Measurements from ENCODE around the gene MADD.
"Not testable (repeated sequence)": the region's sequence is repeated elsewhere in the genome, so short reads cannot be mapped to it uniquely, and the experiment has no call there.

Gene MADD

DNA sequence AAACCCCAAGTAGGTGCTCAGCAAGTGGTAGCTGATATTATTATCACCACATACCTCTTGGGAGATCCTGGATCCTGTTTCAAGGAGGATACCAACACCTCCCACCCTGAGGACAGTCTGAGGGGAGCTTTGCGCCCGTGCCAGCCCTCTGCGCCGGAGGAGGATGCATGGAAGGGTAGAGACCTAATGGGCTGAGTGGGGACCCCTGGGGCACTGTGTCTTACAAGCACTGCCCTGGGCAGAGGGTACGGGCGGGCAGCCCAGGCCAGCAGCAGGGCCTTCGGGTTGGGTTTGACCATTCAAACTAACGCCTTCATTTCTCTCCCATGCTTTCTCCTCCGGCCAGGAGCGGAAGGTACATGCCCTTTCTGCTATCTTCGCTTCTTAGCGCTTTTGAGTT lies 56.3 kb downstream of the MADD start:
- no peak for DNase-seq

GRCh38 chr11:47327025-47327424 lies 57.1 kb downstream of the MADD start:
- no peak for DNase-seq

- DNase-seq: no peak
Measured at GRCh38 chr11:47327949-47328348, 58.0 kb downstream of the MADD start.

GRCh38 chr11:47328449-47329390 lies 58.8 kb downstream of the MADD start:
- DNase-seq: no peak

GRCh38 chr11:47329431-47329986 lies 59.6 kb downstream of the MADD start:
- no peak for DNase-seq

DNA sequence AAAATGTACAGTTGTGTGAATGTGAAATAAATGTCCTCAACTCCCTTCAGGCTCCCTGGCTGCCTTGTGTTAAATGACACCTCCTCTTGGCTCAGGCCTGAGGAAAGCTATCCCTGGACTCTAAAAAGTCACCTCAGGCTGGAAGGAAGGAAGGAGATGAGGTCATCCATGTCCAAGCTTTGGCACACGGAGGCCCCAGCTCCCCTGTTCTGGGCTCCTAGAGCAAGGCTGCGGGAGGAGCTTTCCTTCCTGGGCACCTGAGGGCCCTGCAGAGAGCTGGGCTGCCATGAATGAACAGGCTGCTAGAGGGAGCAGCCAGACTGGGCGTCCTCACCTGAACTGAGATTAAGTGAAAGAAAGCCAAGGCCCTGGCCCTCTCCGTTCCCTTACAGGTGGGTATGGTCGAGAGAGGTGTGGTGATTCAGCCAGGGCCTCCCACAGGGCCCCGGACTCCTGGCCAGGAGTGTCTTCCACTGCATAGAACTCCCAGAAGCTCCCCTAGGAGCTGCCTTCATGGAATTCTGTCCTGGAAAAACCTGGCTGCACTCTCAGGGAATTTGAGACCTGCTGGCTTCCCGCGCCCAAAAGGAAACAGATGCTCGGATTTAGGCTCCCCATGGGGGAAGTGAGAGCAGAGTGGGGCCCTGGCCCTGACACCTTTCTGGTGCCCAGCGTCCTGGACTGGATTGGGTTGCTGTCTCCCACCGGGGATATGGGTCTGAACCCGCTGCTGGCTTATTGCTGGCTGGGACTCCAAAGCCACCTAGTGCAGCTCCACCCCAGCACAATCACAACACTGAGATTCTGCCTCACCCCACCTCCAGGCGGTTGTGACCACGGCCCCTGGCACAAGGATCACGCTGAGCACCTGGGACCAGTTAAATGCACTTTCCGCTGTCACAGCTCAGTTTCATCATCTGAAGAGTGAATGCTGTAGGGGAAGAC lies 60.3 kb downstream of the MADD start:
- DNase-seq: no peak

- DNase-seq: no peak
Measured at GRCh38 chr11:47331454-47332302, 61.7 kb downstream of the MADD start.

DNA sequence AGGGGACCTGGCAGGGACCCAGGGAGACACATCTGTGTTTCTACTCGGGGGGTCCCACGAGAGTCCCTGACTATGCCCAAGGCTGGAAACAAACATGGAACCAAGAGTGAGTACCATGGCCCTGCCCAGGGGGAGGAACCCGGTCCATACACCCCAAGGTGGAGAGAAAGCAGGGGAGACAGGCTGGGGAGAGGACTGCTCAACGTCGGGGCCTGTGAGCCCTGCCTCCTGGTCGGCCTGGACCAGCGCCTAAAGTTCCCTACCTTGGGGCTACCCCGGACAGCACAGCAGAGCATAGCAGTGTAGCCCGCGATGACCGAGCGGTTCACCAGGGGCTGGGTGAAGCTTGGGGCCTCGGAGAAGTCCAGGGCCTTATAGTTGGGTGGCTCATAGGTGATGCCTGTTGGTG lies 62.4 kb downstream of the MADD start:
- DNase-seq: no peak

- no peak for DNase-seq
Measured at GRCh38 chr11:47332791-47333525, 63.0 kb downstream of the MADD start.

GRCh38 chr11:47333526-47333845 lies 63.6 kb downstream of the MADD start:
- no peak for DNase-seq

DNA sequence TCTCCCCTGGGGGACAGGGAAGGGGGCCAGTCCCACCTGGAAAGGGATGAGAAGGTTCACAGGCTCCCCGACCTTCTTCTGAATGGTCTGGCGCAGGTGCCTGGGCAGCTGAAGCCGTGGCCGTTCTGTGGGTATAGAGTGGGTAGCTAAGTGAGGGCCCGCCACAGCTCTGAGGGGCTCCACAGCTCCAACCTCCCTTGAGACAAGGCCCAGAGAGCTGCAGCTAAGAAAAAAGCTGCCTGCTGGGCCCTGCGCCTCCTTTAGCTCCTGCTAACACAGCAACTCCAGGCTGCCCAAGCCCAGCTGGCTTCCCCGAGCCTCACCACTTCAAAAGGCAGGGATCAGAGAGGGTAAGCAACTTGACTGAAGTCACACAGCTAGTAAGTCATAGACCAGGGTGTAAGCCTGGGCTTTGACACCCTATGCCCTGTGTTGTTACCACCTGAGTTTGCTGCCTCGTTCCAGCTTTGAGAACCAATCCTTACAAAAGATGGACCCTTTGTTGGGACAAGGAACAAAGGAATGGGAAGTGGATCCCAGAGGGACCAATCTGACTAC lies 64.0 kb downstream of the MADD start:
- DNase-seq: no peak

DNA sequence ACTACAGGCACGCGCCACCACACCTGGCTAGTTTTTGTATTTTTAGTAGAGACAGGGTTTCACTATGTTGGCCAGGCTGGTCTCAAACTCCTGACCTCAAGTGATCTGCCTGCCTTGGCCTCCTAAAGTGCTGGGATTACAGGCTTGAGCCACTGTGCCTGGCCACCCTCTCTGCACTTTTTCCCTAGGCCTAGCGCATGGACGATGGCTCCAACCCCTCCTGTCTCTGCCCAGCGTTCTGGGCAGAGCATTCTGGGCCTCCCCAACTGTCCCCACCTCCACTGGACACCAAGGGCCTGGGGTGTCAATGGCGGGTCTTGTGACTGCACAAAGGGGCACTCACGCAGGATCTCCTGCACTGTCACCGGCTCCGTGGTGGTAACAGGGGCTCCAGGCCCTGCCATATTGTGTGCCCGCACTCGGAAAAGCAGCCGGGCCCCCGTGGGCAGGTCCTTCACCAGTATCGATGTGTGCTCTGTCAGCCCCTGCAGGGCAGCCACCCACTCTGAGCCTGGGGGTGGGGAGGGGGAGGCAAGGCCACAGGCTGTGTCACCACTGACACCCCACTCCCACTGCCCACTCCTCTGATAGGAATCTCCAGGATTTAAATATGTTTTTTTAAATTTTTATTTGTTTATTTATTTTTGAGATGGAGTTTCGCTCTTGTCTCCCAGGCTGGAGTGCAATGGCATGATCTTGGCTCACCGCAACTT lies 64.9 kb downstream of the MADD start:
- not testable (repeated sequence) for DNase-seq

- DNase-seq: no peak
Measured at GRCh38 chr11:47335733-47336132, 65.8 kb downstream of the MADD start.

DNA sequence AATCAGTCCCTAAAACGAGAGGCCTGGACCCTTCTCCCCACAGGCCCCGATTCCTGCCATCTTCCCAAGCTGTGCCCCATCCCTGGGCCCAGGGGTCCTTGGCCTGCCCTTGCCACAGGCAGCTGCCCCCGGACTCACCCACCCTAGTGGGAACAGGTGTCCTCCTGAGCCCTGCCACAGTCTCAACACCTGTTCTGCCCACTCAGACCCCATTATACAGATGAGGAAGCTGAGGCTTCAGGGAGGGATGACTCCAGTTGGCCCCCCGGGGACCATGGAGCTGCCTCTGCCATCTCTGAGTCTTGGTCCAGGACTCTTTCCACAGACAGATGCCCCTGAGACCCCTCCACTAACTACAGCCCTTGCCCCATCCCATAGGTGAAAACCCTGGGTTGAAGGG lies 66.7 kb downstream of the MADD start:
- DNase-seq: no peak

- DNase-seq: no peak
Measured at GRCh38 chr11:47337229-47337924, 67.4 kb downstream of the MADD start.

DNA sequence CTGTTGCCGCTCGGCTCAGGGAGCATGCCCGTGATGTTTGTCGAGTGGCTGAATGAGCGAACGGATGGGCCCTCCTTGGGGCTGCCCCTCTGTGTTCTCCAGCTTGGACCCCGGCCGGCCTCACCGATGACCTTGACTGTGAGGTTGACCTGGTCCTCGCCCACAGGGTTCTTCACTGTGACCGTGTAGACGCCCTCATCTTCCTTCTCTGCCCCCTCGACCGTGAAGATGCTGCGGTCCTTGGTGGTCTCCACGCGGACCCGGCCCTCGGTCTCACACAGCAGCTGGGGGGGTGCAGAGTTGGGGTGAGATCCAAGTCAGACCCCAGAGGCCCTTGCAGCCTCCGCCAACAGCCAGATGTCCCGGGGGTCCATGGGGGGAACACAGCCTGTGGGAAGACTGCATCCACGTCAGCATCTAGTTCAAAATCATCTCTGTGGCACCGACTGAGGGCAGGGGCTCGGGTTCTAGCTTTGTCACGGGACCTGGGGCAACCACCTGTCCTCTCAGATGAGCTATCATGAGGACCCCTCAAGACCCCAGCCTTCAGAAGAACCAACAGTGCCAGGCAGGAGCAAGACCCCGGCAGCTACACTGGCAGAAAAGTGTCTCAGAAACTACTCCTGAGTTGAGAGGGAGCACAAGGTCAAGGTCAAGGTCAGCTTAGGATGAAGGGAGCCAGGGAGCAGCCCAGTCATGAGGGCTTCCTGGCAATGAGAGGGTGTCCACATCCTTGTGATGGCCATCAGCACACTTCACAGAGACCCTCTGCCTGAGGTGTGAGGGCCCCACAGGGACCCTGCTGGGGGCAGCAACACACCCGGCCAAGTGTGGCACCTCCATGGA lies 68.7 kb downstream of the MADD start:
- DNase-seq: no peak

GRCh38 chr11:47340010-47340409 lies 70.1 kb downstream of the MADD start:
- DNase-seq: no peak

- DNase-seq: no peak
Measured at GRCh38 chr11:47340980-47341775, 71.2 kb downstream of the MADD start.

All from fibroblast of skin of right biceps (primary cell).